Ascending aorta (tissue), 2 donors: ENCODE data around the gene HDAC3. TPM values are rescaled to one million over a fixed set of nuclear protein-coding genes. Genes with fewer than 3 reads are reported as not detected.

Experiments used
- DNase-seq, 2 donors: peaks; one replicate each; pipeline ENCODE4 v3.0.0-alpha.2; 2019; ENCODE audit warnings: low spot score in 2 of 2
- H3K27ac ChIP-seq, 2 donors: fragments of 200-600 bp; sonication (generic); one replicate each; pipeline ENCODE4 v1.5.1; 2016 to 2017; ENCODE audit warnings: mild to moderate bottlenecking in 1 of 2
- H3K27me3 ChIP-seq: fragments of 200-600 bp; sonication (generic); one replicate; pipeline ENCODE4 v1.5.1; 2017
- H3K36me3 ChIP-seq, 2 donors: fragments of 200-600 bp; sonication (generic); one replicate each; pipeline ENCODE4 v1.5.1; 2016
- H3K4me1 ChIP-seq, 2 donors: fragments of 200-600 bp; sonication (generic); one replicate each; pipeline ENCODE4 v1.5.1; 2016 to 2017; ENCODE audit warnings: mild to moderate bottlenecking in 1 of 2
- H3K4me3 ChIP-seq, 2 donors: fragments of 200-600 bp; sonication (generic); one replicate each; pipeline ENCODE4 v1.5.1; 2016 to 2017; ENCODE audit warnings: mild to moderate bottlenecking in 1 of 2
- H3K9me3 ChIP-seq, 2 donors: fragments of 200-600 bp; sonication (generic); one replicate each; pipeline ENCODE4 v1.5.1; 2016
- CTCF ChIP-seq, 3 experiments: fragments of 200-600 bp in 2 of 3; fragments of 450-650 bp in 1 of 3; sonication (generic) in 2 of 3; IDR thresholded peaks; one replicate each; pipeline ENCODE4 v1.5.1; 2016 to 2019; ENCODE audit warnings: antibody characterized with exemption in 3 of 3, mild to moderate bottlenecking in 1 of 3, moderate library complexity in 1 of 3
- intact Hi-C: fragments of 100-400 bp; cut with DNase I; formaldehyde crosslinking; loops from one replicate; pipeline ENCODE4 v1.15.1; 2023
- total RNA-seq: library from RNA; depleted of rRNA; stranded (reverse); fragments of >200 nt; gene quantifications from one replicate; pipeline ENCODE4 v1.1.0, GENCODE V29; 2016

HDAC3 gene
- total RNA-seq, 1 donor from 2014 or later, result 43.4 TPM

GRCh38 chr5:141665995-141666940 is 29.6 kb upstream of the HDAC3 start:
- no peaks in the 10 kb centered on the region for H3K9me3 ChIP-seq
- TF ChIP-seq CTCF (IDR thresholded peaks at IDR 0.05), result no peak
- no peak overlapping the region for H3K27ac ChIP-seq
- H3K27me3 ChIP-seq, result no peaks in the 10 kb centered on the region
- no peak overlapping the region for H3K4me3 ChIP-seq
- intact Hi-C loops, result no loop called here
- H3K36me3 ChIP-seq, result peaks cover 0 to 10% of the 10 kb centered on the region in 2 donors
- no peak for DNase-seq
- H3K4me1 ChIP-seq, result no peaks in the 10 kb centered on the region

DNA sequence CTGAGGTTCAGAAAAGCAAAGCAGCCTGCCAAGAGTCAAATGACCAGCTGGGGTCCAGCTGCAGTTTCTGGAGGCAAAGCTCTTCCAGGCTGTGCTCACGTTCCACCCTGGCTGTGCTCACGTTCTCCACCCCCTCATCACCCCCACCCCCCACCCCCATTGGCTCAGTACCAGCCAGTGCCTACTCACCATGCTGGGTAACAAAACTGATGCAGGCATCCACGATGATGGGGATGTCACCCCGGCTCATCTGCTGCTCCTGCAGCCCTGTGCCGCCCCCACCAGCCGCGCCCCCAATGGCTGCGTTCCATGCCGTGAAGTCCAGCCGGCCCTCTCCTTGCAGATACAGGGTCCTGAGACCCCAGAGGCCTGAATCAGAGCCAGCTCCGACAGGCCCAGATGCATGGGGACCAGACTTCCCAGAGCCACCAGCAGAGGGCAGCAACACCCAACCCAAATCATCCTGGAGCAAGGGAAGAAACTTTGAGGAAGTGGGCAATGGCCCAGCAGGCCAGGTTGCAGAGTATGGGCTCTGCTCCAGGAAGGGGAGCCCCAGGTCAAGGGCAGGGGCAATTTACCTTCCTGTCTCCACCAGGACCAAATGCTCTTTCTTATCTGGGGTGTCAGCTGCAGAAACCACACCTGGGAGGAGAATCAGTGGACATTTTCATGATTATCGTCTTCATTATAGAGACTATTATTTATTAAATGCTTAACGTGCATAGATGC is 28.2 kb upstream of the HDAC3 start:
- intact Hi-C loops, result no loop called here
- H3K4me1 ChIP-seq, result no peaks in the 10 kb centered on the region
- H3K4me3 ChIP-seq, result no peak overlapping the region
- no peak overlapping the region for H3K27ac ChIP-seq
- DNase-seq, result peak in 1 of 2 donors; percentile 86
- H3K27me3 ChIP-seq, result no peaks in the 10 kb centered on the region
- H3K9me3 ChIP-seq, result no peaks in the 10 kb centered on the region
- peaks cover 0 to 10% of the 10 kb centered on the region in 2 donors for H3K36me3 ChIP-seq
- peak; percentile 75 to 92 (median 87) for TF ChIP-seq CTCF (IDR thresholded peaks at IDR 0.05)

DNA sequence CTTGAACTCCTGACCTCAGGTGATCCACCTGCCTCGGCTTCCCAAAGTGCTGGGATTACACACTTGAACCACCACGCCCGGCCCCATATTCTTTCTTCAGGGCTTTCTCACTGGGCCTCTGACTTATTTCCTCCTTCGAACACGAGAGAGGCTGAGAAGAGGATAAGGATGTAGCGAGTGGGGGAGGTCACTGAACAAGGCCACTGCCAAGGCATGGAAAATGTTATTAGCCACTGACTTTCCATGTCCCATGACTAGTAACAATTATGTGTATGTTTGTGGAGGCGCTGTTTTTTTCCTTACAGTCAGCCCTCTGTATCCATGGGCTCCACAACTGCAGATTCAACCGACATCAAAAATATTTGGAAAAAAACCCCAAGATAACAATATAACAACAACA is 26.9 kb upstream of the HDAC3 start:
- no peak overlapping the region for H3K27ac ChIP-seq
- peaks cover 0 to 7% of the 10 kb centered on the region in 2 donors for H3K36me3 ChIP-seq
- H3K4me1 ChIP-seq, result no peaks in the 10 kb centered on the region
- no peak for TF ChIP-seq CTCF (IDR thresholded peaks at IDR 0.05)
- no peaks in the 10 kb centered on the region for H3K27me3 ChIP-seq
- intact Hi-C loops, result no loop called here
- no peaks in the 10 kb centered on the region for H3K9me3 ChIP-seq
- DNase-seq, result no peak
- H3K4me3 ChIP-seq, result no peak overlapping the region

GRCh38 chr5:141662028-141662427 is 25.4 kb upstream of the HDAC3 start:
- Histone ChIP-seq H3K27ac (no peak overlapping the region), H3K4me1 (no peaks in the 10 kb centered on the region), H3K4me3 (no peak overlapping the region), H3K27me3 (no peaks in the 10 kb centered on the region), H3K9me3 (no peaks in the 10 kb centered on the region), H3K36me3 (peaks cover 2 to 13% of the 10 kb centered on the region in 2 donors)
- DNase-seq, result no peak
- no peak for TF ChIP-seq CTCF (IDR thresholded peaks at IDR 0.05)
- intact Hi-C loops, result no loop called here

- H3K27me3 ChIP-seq, result no peaks in the 10 kb centered on the region
- intact Hi-C loops, result no loop called here
- H3K36me3 ChIP-seq, result peaks cover 2 to 18% of the 10 kb centered on the region in 2 donors
- no peak overlapping the region for H3K27ac ChIP-seq
- H3K4me1 ChIP-seq, result no peaks in the 10 kb centered on the region
- H3K9me3 ChIP-seq, result no peaks in the 10 kb centered on the region
- no peak for DNase-seq
- no peak overlapping the region for H3K4me3 ChIP-seq
- TF ChIP-seq CTCF (IDR thresholded peaks at IDR 0.05), result no peak
Measured at GRCh38 chr5:141657937-141658545, 21.4 kb upstream of the HDAC3 start.
